Peyer's patch (tissue), 4 donors: ENCODE measurements around the gene TUSC2.

Experiments used
- CTCF ChIP-seq, 6 experiments: fragments of 450-650 bp in 4 of 6; fragments of 200-600 bp in 2 of 6; sonication (generic) in 1 of 6; IDR thresholded peaks; one replicate each; pipeline ENCODE4 v1.5.1; 2017 to 2019; ENCODE audit warnings: antibody characterized with exemption in 6 of 6, mild to moderate bottlenecking in 3 of 6, moderate library complexity in 1 of 6
- POLR2A ChIP-seq, 2 donors: fragments of 450-650 bp; IDR thresholded peaks; one replicate each; pipeline ENCODE4 v1.5.1; 2017; ENCODE audit warnings: antibody characterized with exemption in 2 of 2, mild to moderate bottlenecking in 2 of 2, moderate library complexity in 2 of 2

GRCh38 chr3:50300681-50301254, 27.3 kb downstream of the TUSC2 start:
- TF ChIP-seq CTCF (IDR thresholded peaks at IDR 0.05) (no peak), POLR2A (IDR thresholded peaks at IDR 0.05) (no peak)
